ENCODE measurements around the gene APBB1IP. TPM values are rescaled to one million over a fixed set of nuclear protein-coding genes. Genes with fewer than 3 reads are reported as not detected.

APBB1IP gene
- total RNA-seq, 1 experiment from 2014 or later: 0.22 TPM

GRCh38 chr10:26486304-26486703 lies 48.2 kb downstream of the APBB1IP start:
- no peak overlapping the region for H3K27ac Mint-ChIP-seq
- CTCF ChIA-PET: no interaction called here
- H3K4me1 Mint-ChIP-seq: no peaks in the 10 kb centered on the region
- DNase-seq (ENCODE audit: low spot score) (no peak), ATAC-seq (no peak)
- no peak overlapping the region for H3K4me3 Mint-ChIP-seq
- TF ChIP-seq PRDM15 (CRISPR knock-in tag; IDR thresholded peaks at IDR 0.05): no peak
- no peak for TF ChIP-seq ZNF423 (CRISPR knock-in tag; IDR thresholded peaks at IDR 0.05)
- no peak for TF ChIP-seq TCF7 (CRISPR knock-in tag; IDR thresholded peaks at IDR 0.05; ENCODE audit: low read depth)
- TF ChIP-seq RORB (CRISPR knock-in tag; IDR thresholded peaks at IDR 0.05): no peak
- TF ChIP-seq TEAD1 (CRISPR knock-in tag; IDR thresholded peaks at IDR 0.05): no peak
- no peak for TF ChIP-seq STAT6 (CRISPR knock-in tag; conservative IDR thresholded peaks at IDR 0.05; ENCODE audit: low read depth)
- no peak for TF ChIP-seq ZNF121 (CRISPR knock-in tag; IDR thresholded peaks at IDR 0.05)
- no peak for TF ChIP-seq SMAD4 (CRISPR knock-in tag; IDR thresholded peaks at IDR 0.05)
- no peak for TF ChIP-seq ATF3 (CRISPR knock-in tag; conservative IDR thresholded peaks at IDR 0.05)
- TF ChIP-seq ATF1 (CRISPR knock-in tag; IDR thresholded peaks at IDR 0.05): no peak
- POLR2A ChIA-PET: interaction anchor here (0.6 kb wide), 1 partner anchor 102 kb away, joined by 5 read pairs; no protein-coding TSS in a partner anchor
- no peaks in the 10 kb centered on the region for H3K36me3 Mint-ChIP-seq
- no peaks in the 10 kb centered on the region for H3K27me3 Mint-ChIP-seq (ENCODE audit: low read depth)
- no peaks in the 10 kb centered on the region for H3K9me3 Mint-ChIP-seq

GRCh38 chr10:26486990-26487850 lies 49.1 kb downstream of the APBB1IP start:
- Mint-ChIP-seq H3K27me3 (ENCODE audit: low read depth) (no peaks in the 10 kb centered on the region), H3K4me3 (no peak overlapping the region), H3K27ac (no peak overlapping the region), H3K4me1 (no peaks in the 10 kb centered on the region), H3K9me3 (peaks cover 3% of the 10 kb centered on the region), H3K36me3 (peaks cover 2% of the 10 kb centered on the region)
- POLR2A ChIA-PET: interaction anchor here (0.6 kb wide), 1 partner anchor 103 kb away, joined by 5 read pairs; no protein-coding TSS in a partner anchor
- ATAC-seq (no peak), DNase-seq (ENCODE audit: low spot score) (no peak)
- CTCF ChIA-PET: no interaction called here
- no peak for TF ChIP-seq IRF1 (CRISPR knock-in tag; IDR thresholded peaks at IDR 0.05)
- TF ChIP-seq PREB (CRISPR knock-in tag; IDR thresholded peaks at IDR 0.05; ENCODE audit: borderline replicate concordance): no peak
- TF ChIP-seq TCF7 (CRISPR knock-in tag; IDR thresholded peaks at IDR 0.05; ENCODE audit: low read depth): no peak
- no peak for TF ChIP-seq ZNF416 (CRISPR knock-in tag; IDR thresholded peaks at IDR 0.05)
- no peak for TF ChIP-seq USF1 (CRISPR knock-in tag; IDR thresholded peaks at IDR 0.05)
- no peak for TF ChIP-seq ZNF121 (CRISPR knock-in tag; IDR thresholded peaks at IDR 0.05)
- TF ChIP-seq PRDM15 (CRISPR knock-in tag; IDR thresholded peaks at IDR 0.05): no peak
- no peak for TF ChIP-seq FOXJ3 (CRISPR knock-in tag; IDR thresholded peaks at IDR 0.05; ENCODE audit: borderline replicate concordance)
- no peak for TF ChIP-seq GABPB1 (CRISPR knock-in tag; IDR thresholded peaks at IDR 0.05)
- TF ChIP-seq ATF3 (CRISPR knock-in tag; conservative IDR thresholded peaks at IDR 0.05): no peak
- no peak for TF ChIP-seq ZNF138 (CRISPR knock-in tag; conservative IDR thresholded peaks at IDR 0.05)
